Superior temporal gyrus (tissue), 1 donor: ENCODE data around the gene PLA2G2D.

Experiments
- DNase-seq: peaks from one replicate; pipeline ENCODE4 v3.0.0-alpha.2; 2016; ENCODE audit errors: extremely low spot score

Gene PLA2G2D

GRCh38 chr1:20086800-20087199 lies 32.5 kb downstream of the PLA2G2D start:
- no peak for DNase-seq

GRCh38 chr1:20083178-20083944 lies 36.0 kb downstream of the PLA2G2D start:
- no peak for DNase-seq

- DNase-seq, result no peak
Measured at GRCh38 chr1:20082772-20083171, 36.6 kb downstream of the PLA2G2D start.

GRCh38 chr1:20081353-20081810 lies 38.0 kb downstream of the PLA2G2D start:
- DNase-seq, result no peak

GRCh38 chr1:20080441-20081352 lies 38.6 kb downstream of the PLA2G2D start:
- DNase-seq, result no peak

GRCh38 chr1:20079661-20080305 lies 39.6 kb downstream of the PLA2G2D start:
- no peak for DNase-seq

- DNase-seq, result no peak
Measured at GRCh38 chr1:20078711-20079110, 40.6 kb downstream of the PLA2G2D start.

- no peak for DNase-seq
Measured at GRCh38 chr1:20078171-20078651, 41.1 kb downstream of the PLA2G2D start.

- no peak for DNase-seq
Measured at GRCh38 chr1:20076710-20077461, 42.5 kb downstream of the PLA2G2D start.

- DNase-seq, result no peak
Measured at GRCh38 chr1:20076223-20076622, 43.1 kb downstream of the PLA2G2D start.

- DNase-seq, result no peak
Measured at GRCh38 chr1:20075345-20075744, 44.0 kb downstream of the PLA2G2D start.

- no peak for DNase-seq
Measured at GRCh38 chr1:20074725-20075171, 44.6 kb downstream of the PLA2G2D start.

- DNase-seq, result no peak
Measured at GRCh38 chr1:20074055-20074724, 45.1 kb downstream of the PLA2G2D start.

GRCh38 chr1:20073256-20073655 lies 46.1 kb downstream of the PLA2G2D start:
- DNase-seq, result no peak

- no peak for DNase-seq
Measured at GRCh38 chr1:20072771-20073170, 46.6 kb downstream of the PLA2G2D start.

GRCh38 chr1:20071416-20071815 lies 47.9 kb downstream of the PLA2G2D start:
- no peak for DNase-seq

- no peak for DNase-seq
Measured at GRCh38 chr1:20070357-20070756, 49.0 kb downstream of the PLA2G2D start.

GRCh38 chr1:20069874-20070273 lies 49.5 kb downstream of the PLA2G2D start, which contains the start of gene PLA2G5:
PLA2G5 (plus strand) TSS chr1:20070194; CDS start chr1:20084831, 14,637 bp downstream.
- DNase-seq, result peak; percentile 22

GRCh38 chr1:20068722-20069121 lies 50.6 kb downstream of the PLA2G2D start:
- no peak for DNase-seq

- DNase-seq, result no peak
Measured at GRCh38 chr1:20063861-20064292, 55.5 kb downstream of the PLA2G2D start.
